ENCODE results near the gene FCRL4.
"Not testable (repeated sequence)": the region's sequence is repeated elsewhere in the genome, so short reads cannot be mapped to it uniquely, and the experiment has no call there.

Gene FCRL4

DNA sequence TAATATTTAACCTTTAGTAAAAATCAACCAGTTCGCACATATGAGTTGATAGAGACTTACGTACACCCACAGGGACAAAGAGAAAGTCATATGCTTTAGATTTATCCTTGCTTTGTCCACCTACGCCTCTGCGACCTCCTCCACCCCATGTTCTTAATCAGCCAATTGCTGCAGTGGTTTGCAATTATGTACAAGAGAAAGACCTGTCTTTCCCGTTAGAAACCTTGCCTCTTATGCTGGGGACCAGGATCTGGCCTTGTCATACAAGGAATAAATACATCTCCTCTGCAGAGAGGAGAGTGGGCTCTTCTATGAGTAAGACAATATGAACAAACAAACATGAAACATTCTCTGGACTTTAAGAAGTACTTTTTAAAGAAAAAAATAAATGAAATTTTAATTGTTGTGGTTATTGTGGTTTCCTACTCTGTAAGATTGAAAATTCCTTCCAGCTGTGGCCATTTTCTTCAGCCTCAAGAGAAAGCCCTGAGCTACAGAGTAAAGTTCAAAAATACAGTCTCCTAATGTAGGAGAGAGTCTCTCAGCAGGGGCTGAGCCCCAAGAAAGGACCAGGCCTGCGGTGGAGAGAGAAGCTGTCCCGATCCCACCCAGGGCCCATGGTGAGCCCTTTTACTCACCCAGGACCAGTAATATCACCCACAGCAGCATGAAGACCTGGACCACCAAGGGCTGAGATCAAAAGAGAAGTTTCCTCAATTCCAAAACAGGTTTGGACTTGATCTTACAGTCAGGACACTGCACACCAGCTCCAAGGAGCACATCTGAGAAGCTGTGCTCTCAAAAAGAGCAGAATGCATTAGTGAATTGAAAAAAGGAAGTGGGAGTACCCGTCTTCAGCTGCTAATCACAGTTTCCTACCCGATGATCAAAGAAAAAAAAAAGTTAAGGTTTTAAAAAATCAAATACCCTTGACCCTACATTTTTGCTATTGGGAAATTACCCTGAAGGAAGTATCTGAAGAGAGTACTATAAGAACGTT, 45.9 kb downstream of the FCRL4 start, which contains the start of gene FCRL5:
Gene FCRL5 (minus strand): TSS at position 822 of the 1,000 bp plus-strand sequence. CDS start 153 bp downstream, at position 669.
- DNase-seq (ENCODE audit: low spot score) = no peak

DNA sequence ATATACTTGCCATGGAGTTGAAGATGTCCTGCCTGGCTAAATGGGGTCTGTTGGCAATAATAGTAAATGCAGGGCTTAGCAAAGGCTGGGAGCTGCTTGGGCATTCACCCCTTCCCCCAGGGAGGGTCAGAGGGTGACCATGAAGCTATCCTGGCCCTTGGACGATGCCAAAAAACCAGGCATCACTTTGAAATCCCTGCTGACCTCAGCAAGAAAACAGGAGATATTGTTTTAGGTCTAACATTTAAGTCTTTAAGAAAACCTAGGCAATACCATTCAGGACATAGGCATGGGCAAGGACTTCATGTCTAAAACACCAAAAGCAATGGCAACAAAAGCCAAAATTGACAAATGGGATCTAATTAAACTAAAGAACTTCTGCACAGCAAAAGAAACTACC, 49.8 kb downstream of the FCRL4 start:
- DNase-seq (ENCODE audit: low spot score) = not testable (repeated sequence)

DNA sequence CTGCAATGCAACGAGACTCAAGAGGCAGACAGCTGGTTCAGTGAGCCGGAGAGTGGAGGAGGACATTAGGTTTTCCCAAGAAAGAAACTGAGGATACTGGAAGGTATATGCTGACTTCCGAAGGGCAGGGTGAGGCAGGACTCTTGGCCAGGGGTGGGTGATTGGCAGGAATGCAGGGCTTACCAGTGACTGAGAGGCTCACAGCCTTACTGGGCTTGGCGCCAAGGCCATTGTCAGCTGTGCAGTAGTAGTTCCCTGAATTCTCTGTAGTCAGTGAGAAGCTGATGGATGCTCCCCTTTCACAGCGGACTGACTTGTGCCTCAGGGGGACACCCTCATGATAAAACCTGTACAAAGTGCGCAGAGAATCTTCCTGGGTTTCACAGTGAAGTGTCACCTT, 55.2 kb downstream of the FCRL4 start:
- DNase-seq (ENCODE audit: low spot score) = no peak

DNA sequence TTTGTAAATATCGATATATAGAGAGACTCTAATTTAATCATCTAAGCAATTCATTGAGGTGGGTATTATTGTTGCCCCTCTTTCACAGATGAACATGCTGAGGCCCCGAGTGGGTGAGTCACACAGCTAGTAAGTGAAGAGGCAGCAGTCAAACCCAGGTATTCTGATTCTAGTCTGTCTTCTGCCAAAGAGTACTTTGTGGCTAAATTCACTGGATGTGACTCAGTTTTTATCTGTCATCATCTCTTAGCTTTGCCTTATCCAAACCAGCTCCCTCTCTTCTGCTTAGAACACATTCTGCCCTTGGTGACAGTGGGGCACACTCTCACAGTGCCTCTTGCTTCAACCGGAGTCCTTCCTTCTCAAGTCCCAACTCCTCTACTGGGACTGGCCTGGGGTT, 57.0 kb downstream of the FCRL4 start:
- DNase-seq (ENCODE audit: low spot score) = no peak

DNA sequence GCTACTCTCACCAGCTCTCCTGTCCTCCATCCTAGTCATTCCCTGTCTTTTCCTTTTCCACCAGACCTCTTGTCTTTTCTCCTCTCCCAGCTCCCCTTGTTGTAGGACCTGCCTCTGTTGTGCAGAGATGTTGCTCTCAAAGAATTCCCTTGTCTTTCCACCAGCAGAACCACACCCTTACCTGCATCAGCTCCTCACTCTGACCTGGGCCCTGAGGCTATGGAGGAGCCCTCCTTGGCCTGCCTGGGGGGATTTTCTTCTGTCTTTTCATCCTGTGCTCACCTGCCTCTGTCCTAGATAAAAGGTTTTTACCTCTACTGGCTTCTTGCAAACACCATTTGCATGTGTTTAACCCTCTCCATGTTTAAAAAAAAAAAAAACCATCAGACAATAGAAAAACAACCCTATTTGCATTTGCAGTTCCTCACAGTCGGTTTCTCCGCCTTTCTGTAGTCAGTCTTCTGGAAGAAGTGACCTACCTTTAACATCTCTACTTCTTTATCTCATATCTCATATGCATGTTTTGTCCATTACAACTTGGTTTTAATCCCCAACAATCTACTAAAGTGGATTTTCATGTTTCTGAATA, 57.6 kb downstream of the FCRL4 start:
- DNase-seq (ENCODE audit: low spot score) = no peak

DNA sequence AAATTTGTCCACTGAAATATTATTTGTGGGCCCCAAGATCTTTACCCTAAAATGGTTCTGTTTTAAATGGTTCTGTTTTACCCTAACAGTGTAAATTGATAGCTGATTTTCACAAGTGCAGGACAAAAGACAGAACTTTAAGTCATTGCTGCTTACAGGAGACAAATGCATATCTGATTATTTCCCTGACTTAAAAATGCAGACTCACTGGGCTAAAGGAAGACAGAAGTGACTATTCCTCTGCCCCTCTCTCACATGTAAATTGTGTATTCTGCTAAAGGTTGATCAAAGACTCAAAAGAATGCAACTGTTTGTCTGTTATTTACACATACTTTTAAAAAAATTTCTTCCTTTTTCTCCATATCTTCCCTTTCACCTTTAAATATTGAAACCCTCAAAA, 58.3 kb downstream of the FCRL4 start:
- no peak for DNase-seq (ENCODE audit: low spot score)

DNA sequence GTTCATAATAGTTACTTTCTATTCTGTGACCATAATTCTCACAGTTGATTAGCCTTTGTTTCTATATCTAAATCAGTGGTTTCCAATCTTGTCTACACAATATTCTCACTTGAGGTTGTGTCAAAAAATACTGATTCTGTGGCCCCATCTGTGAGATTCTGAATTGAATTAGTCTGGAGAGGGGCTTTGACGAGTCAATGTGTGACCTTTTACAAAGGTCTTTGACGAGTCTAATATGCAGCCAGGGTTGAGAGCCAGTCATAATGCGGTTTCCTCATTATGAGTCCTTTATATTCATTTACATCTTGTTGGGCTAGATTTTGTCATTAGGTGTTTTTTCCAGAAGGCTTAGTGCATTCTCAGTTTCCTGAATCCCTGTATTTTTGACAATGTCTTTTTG, 65.3 kb downstream of the FCRL4 start:
- DNase-seq (ENCODE audit: low spot score) = no peak

DNA sequence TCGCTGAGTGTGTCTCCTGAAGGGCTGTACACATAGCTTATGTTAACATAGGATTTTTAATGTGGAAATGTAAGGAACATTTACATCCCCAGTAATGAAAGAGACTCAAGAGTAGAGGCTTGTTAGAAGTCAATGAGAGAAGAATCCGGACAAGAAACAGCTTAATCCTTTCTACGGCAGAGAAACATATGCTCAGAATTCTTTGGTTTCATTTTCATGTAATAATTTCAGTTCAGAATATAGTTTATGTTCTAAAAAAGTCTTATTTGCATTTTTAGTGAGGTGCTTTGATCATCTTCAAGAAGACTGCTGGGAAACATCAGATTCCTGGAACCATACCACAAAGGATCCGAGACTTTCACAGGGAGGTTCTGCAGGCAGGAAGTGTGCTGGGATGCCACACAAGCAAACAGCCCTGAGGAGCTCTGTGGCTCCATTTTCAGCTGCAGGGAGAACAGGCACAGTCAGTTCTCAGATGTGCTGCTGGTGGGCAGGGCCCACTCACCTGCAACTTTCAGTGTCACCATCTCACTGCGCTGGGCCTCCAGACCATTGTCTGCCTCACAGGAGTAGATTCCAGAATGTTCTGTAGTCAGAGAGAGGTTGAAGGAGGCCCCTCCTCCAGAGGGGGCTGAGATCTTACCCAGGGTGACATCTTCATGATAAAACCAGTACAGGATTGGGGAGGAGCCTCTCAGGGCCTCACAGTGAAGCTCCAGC, 74.0 kb downstream of the FCRL4 start:
- DNase-seq (ENCODE audit: low spot score) = no peak

Measured in AG08395 (cell line).